HL-60 (cell line): Measurements from ENCODE around the gene FHIT.

Source experiments
- DNase-seq, 2 experiments: peaks; one replicate each; pipeline ENCODE4 v3.0.0-alpha.2; 2010 to 2020; ENCODE audit warnings: low read depth in 1 of 2, low spot score in 1 of 2
- H3K27ac ChIP-seq: fragments of 250-450 bp; sonication (Bioruptor Pico); replicated peaks from 2 replicates; pipeline ENCODE4 v1.5.1; 2020; ENCODE audit warnings: mild to moderate bottlenecking, moderate library complexity
- H3K27me3 ChIP-seq: fragments of 250-450 bp; sonication (Bioruptor Pico); 2 replicates; pipeline ENCODE4 v1.5.1; 2021; ENCODE audit warnings: mild to moderate bottlenecking, moderate library complexity; ENCODE audit not compliant: insufficient read depth, poor library complexity, severe bottlenecking
- H3K4me3 ChIP-seq: replicated peaks from 2 replicates; pipeline ENCODE4 v1.5.1; 2011; ENCODE audit warnings: mild to moderate bottlenecking, control low read depth, low read length; ENCODE audit not compliant: insufficient read depth
- GABPA ChIP-seq: IDR thresholded peaks from 2 replicates; pipeline ENCODE4 v1.6.1; 2012; ENCODE audit warnings: low read depth
- POLR2AphosphoS5 ChIP-seq: IDR thresholded peaks from 2 replicates; pipeline ENCODE4 v1.6.1; 2012; ENCODE audit warnings: low read depth
- REST ChIP-seq: IDR thresholded peaks from 2 replicates; pipeline ENCODE4 v1.6.1; 2012; ENCODE audit warnings: low read depth; ENCODE audit not compliant: insufficient replicate concordance
- SPI1 ChIP-seq: IDR thresholded peaks from 2 replicates; pipeline ENCODE4 v1.6.1; 2012; ENCODE audit warnings: low read depth, mild to moderate bottlenecking, borderline replicate concordance
- TF ChIP-seq, protein P1 (sequence below): IDR thresholded peaks from one replicate; pipeline ENCODE4 v1.5.1; 2011; ENCODE audit warnings: low read length, control low read depth, inconsistent platforms; ENCODE audit not compliant: insufficient read depth

The FHIT gene

DNA sequence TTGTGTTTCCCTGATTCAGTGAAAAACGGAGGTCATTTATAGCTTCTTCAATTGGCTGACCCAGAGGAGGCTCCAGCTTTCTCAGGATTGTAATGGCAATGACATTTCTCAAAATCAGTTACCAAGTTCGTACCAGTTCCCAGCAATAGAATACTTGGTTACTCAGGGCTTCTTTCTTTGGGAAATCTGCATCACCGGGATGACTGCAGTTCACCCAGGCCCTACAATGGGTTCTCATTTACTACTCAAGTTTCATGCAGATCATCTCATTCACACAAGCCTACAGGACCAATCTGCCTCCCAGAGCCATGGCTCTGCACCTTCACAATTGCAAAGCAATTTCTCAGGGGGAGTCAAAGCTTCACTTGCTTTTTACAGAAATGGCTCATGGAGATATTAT is 109.6 kb downstream of the FHIT start:
- no peak for DNase-seq
- TF ChIP-seq REST (no peak), GABPA (no peak), SPI1 (no peak), POLR2AphosphoS5 (no peak)
- TF ChIP-seq, protein P1, sequence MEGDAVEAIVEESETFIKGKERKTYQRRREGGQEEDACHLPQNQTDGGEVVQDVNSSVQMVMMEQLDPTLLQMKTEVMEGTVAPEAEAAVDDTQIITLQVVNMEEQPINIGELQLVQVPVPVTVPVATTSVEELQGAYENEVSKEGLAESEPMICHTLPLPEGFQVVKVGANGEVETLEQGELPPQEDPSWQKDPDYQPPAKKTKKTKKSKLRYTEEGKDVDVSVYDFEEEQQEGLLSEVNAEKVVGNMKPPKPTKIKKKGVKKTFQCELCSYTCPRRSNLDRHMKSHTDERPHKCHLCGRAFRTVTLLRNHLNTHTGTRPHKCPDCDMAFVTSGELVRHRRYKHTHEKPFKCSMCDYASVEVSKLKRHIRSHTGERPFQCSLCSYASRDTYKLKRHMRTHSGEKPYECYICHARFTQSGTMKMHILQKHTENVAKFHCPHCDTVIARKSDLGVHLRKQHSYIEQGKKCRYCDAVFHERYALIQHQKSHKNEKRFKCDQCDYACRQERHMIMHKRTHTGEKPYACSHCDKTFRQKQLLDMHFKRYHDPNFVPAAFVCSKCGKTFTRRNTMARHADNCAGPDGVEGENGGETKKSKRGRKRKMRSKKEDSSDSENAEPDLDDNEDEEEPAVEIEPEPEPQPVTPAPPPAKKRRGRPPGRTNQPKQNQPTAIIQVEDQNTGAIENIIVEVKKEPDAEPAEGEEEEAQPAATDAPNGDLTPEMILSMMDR = no peak
- H3K27ac ChIP-seq = no peak overlapping the region
- H3K27me3 ChIP-seq = no peaks in the 10 kb centered on the region
- H3K4me3 ChIP-seq = no peak overlapping the region

- Histone ChIP-seq H3K27me3 (no peaks in the 10 kb centered on the region), H3K4me3 (no peak overlapping the region), H3K27ac (no peak overlapping the region)
- DNase-seq = no peak
- TF ChIP-seq, protein P1 = no peak
- no peak for TF ChIP-seq GABPA
- no peak for TF ChIP-seq SPI1
- TF ChIP-seq POLR2AphosphoS5 = no peak
- TF ChIP-seq REST = no peak
Observed at GRCh38 chr3:61141227-61141626, 110.0 kb downstream of the FHIT start.

GRCh38 chr3:61139686-61140085 is 111.6 kb downstream of the FHIT start:
- TF ChIP-seq SPI1 (no peak), POLR2AphosphoS5 (no peak)
- TF ChIP-seq, protein P1 = no peak
- no peaks in the 10 kb centered on the region for H3K27me3 ChIP-seq
- no peak overlapping the region for H3K27ac ChIP-seq
- DNase-seq = no peak
- H3K4me3 ChIP-seq = no peak overlapping the region

GRCh38 chr3:61138401-61138800 is 112.9 kb downstream of the FHIT start:
- DNase-seq = no peak

More at GRCh38 chr3:61138401-61138800, 112.9 kb downstream of the FHIT start:
- Histone ChIP-seq H3K4me3 (no peak overlapping the region), H3K27me3 (no peaks in the 10 kb centered on the region), H3K27ac (no peak overlapping the region)
- TF ChIP-seq GABPA (no peak), SPI1 (no peak), REST (no peak), POLR2AphosphoS5 (no peak)
- TF ChIP-seq, protein P1 = no peak
